GM18867 (cell line): ENCODE results near the gene HTRA3.
A peak's percentile ranks its signal among the peaks of the same experiment; 100 is the strongest.

Experiments used
- ATAC-seq: cut with Tn5 transposase; IDR thresholded peaks from one replicate; pipeline ENCODE4 v1.9.1; 2021; ENCODE audit warnings: mild to moderate bottlenecking, moderate library complexity; ENCODE audit not compliant: unreplicated experiment

The HTRA3 gene

GRCh38 chr4:8269535-8270417, at the start of gene HTRA3:
Gene HTRA3, plus strand, starts transcription at chr4:8269754. Its CDS starts 215 bp downstream, at chr4:8269969.
- ATAC-seq = no peak

DNA sequence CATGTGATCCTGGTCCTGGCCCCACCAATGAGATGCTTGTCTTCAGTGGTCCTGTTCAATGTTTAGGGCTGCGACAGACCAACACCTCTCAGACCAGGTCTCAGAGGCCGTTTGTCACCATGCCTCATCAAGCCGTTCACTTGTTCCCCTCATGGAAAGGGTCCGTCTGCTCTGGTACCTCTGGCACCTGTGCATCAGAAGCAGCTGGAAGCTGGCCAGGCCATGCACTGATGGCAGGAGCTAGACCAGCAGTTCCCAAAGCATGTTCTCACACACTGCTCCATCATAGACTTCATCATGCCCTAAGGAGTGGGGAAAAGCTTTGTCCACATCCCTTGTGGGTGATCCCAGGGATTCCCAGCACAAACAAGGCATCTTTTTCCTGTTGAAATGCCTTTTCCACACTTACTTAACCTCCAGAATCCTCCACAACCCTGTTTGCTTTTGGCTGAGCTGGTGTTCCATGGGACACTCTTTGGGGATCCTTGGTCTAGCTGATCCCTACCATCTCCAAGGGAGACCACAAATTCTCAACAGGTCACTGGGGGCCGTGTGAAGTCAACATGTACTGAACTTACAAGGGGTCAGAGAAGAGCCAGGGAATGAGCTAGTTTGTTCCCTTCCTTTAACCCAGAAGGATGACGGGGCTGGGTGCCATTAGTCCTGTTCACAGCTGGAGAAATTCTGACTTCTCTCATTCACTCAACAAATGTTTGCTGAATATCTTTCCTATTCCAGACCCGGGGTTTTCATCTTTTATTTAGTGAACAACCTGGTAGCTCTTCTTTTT, 48.7 kb upstream of the HTRA3 start:
- no peak for ATAC-seq

DNA sequence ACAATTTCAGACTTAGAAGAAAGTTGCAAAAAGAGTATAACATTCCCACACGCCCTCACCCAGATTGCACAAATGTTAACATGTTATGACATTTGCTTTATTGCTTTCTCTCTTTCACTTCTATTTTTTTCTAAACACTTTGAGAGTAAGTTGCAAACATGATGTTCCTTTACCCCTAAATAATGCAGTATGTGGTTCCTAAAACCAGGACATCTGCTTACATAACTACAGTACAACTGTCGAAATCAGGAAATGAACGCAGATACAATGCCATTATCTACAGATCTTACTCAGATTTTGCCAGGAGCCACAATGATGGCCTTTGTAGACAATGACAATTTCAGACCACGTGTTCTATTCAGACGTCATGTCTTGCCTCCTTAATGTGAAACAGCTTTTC, 48.1 kb upstream of the HTRA3 start:
- peak; percentile 42 for ATAC-seq

GRCh38 chr4:8221985-8222384, 47.6 kb upstream of the HTRA3 start:
- ATAC-seq = no peak

- ATAC-seq = no peak
Measured at GRCh38 chr4:8222609-8223388, 46.8 kb upstream of the HTRA3 start.

GRCh38 chr4:8224267-8224974, 45.1 kb upstream of the HTRA3 start:
- no peak for ATAC-seq

GRCh38 chr4:8224975-8225625, 44.5 kb upstream of the HTRA3 start:
- ATAC-seq = no peak

DNA sequence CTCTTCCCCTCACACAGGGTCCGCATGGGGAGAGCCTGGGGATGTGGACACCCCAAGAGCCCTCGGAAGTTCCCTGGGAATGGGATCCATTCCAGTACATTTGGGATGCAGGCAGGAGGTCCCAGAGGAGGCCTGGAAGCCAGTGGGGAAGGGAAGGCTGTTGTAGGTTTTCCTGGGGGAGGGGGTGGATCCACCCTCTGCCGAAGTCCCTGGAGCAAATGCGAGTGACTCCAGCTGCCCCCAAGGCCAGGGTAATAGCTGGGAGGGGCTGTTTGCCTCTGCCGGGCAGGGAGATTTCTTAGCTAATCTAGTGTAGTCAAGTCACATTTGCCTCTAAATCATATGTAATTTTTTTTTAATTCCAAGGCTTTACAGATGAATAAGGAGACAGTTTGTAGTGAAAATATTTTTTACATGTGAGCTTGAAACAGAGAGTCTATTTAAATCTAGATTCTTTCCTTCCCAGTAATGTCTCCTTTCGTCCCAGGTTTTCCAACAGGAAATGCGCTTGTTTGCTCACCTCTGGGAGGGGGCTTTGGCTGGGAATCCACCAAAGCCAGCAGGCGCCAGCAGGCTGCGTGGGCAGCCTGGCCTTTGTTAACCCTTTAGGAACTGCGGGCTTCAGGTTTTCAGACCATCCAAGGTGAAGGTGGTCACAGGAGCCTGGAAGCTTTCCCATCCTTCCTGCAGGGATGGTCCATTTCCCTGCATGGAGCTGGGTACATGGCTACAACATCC, 43.7 kb upstream of the HTRA3 start:
- ATAC-seq = no peak

GRCh38 chr4:8227201-8227770, 42.3 kb upstream of the HTRA3 start:
- ATAC-seq = no peak

DNA sequence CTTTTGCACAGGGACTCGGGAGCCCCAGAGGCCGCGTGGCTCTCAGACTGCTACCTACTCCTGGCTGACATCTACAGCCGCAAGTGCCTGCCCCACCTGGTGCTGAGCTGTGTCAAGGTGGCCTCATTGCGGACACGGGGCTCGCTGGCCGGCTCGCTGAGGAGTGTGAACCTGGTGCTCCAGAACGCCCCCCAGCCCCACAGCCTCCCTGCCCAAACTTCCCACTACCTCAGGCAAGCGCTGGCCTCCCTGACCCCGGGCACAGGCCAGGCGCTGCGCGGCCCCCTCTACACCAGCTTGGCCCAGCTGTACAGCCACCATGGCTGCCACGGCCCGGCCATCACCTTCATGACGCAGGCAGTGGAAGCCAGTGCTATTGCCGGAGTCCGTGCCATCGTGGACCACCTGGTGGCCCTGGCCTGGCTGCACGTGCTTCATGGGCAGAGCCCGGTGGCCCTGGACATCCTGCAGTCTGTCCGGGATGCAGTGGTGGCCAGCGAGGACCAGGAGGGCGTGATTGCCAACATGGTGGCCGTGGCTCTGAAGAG, 41.7 kb upstream of the HTRA3 start:
- no peak for ATAC-seq

DNA sequence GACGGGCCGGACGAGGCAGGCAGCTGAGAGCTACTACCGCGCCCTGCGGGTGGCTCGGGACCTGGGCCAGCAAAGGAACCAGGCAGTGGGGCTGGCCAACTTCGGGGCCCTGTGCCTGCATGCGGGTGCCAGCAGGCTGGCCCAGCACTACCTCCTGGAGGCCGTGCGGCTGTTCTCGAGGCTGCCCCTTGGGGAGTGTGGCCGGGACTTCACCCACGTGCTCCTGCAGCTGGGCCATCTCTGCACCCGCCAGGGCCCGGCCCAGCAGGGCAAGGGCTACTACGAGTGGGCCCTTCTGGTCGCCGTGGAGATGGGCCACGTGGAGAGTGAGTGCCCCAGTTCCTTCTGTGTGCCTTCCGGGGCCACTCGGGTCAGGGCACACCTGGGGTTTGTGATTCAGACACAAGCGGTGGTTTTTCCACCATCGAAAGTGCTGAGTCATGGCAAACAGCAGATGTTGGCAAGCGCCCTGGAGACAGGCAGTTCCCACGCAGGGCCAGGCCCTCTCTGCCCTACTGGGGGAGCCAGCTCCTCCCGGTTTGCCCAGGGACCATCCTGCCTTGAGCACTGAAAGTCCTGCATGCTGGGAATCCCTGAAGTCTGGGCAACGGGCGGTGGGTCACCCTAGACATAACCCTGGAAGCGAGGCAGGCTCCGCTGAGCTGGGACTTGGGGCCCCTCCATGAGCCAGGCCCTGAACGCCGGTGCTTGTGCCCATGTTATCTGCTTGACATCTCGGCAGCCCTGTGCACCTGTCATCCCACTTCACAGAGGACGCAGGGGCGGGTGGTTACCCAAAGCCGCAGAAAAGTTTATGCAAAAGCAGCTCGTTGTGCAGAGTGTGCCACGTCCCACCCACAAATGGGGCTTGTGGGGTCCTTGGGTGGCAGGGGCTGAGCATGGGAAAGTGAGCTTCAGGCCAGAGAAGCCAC, 41.0 kb upstream of the HTRA3 start:
- ATAC-seq = peak; percentile 68

DNA sequence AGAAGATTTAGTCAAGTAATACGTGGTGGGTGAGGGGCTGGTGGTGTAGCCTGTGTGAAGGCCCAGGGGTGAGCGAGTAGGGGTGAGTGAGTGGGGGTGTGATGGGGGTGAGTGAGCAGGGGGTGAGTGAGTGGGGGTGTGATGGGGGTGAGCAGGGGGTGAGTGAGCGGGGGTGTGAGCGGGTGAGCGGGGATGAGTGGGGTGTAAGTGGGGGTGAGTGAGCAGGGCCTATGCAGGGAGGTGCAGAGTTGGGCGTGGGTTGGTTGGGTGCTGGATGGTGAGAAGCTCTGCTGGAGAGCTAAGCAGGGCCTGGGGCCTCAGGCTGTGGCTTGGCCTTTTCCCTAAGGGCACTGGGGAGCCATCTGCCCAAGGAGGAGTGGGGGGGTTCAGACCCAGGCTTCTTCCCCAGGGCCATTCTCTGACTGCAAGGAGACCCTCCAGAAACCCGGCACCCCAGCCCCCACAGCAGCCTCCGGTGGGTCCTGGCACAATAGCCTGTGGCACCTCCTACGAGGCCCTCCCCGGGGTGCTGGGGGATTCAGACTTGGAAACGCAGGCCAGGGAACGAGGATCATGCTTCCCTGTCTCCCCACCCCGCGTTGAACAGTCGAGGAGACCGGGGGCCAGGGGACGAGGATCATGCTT, 40.1 kb upstream of the HTRA3 start:
- no peak for ATAC-seq

DNA sequence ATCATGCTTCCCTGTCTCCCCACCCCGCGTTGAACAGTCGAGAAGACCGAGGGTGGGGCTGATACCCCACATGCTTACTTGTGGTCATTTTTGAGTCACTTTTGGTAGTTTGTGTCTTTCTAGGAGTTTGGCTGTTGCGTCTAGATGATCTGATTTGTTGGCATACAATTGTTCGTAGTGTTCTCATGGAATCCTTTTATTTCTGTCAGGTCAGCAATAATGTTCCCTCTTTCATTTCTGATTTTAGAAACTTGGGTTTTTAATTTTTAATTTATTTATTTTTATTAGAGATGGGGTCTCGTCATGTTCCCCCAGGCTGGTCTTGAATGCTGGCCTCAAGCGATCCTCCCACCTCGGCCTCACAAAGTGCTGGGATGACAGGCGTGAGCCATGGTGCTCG, 39.5 kb upstream of the HTRA3 start:
- no peak for ATAC-seq

DNA sequence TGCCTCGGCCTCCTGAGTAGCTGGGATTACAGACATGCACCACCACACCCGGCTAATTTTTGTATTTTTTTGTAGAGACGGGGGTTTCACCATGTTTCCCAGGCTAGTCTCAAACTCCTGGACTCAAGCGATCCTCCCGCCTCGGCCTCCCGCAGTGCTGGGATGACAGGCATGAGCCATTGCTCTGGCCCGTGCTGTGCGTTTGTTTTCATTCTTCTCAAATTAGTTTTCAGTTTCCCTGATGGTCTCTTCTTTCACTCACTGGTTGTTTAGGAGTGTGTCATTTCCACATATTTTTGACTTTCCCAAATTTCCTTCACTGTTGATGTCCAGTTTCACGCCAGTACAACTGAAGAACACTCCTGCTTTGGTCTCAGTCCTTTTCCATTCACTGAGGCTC, 38.7 kb upstream of the HTRA3 start:
- no peak for ATAC-seq

DNA sequence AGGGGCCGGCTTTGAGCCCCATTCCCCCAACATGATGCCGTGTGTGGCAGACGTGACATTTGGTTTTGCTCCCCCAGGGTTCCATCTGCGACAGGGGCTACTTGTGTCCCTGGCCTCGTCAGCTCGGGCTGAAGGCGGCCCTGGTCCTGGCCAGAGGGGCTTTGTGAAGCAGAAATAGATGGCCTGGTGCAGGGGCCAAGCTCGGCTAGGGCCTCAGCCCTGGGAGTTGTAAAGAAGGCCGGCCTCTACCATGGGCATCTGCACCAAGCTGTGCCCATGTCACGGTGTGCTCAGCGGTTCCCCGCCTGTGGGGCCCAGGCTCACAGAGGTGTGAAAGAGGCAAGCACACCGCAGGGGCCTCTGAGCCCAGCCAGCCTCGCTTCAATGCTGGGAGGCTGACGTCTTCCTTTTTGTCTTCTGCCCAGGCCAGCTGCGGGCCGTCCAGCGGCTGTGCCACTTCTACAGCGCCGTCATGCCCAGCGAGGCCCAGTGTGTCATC, 38.0 kb upstream of the HTRA3 start:
- ATAC-seq = no peak

DNA sequence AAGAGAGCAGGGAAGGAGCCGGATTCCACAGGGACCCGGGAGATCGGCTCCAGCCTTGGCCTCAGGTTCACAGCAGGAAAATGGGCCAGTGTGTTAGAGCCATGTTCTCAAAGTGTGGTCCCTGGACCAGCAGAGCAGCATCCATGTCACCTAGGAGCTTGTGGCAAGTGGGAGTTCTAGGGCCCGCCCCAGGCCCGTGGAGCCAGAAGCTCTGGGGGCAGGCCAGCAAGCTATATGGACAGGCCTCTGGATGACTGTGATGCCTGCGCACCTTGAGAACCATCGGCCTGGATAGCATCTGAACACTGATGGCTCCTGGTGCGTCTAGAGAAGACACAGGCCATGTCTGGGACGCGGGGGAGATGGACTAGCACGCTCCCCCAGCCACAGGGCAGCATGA, 36.8 kb upstream of the HTRA3 start:
- no peak for ATAC-seq
